DMS 273 treated with DMSO at 0.1 percent for 48 hours (cell line): ENCODE data around the gene CCDC93.

Experiments
- DNase-seq: peaks from one replicate; lab custom pipeline; 2025; lab: John Stamatoyannopoulos, UW

The CCDC93 gene

DNA sequence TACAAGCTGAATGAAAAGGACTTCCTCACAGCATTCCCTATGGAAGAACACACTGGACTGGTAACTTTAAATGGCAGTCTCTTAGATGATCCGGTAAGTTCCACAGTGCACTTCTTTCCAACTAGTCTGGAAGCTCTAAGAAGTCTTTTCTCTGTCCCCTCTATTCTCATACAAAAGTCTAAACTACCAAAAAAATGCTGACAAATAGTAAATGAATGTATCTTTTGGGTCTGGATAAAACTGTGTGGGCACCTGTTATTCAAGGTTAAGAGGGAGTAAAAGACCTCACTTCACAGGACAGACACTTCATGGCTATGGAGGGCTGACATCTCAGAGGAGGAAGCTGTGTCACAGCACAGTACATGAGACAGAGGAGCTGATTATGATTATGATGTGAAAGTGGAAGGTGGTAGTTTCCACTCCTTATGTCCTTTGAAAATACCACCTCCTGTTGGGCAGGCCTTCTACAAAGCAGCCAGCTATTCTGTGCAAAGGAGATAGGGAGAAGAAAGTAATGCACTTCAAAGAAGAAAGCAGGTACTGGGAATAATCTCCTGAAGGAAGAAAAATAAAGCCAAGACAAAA lies 23.9 kb downstream of the CCDC93 start:
- DNase-seq = no peak

DNA sequence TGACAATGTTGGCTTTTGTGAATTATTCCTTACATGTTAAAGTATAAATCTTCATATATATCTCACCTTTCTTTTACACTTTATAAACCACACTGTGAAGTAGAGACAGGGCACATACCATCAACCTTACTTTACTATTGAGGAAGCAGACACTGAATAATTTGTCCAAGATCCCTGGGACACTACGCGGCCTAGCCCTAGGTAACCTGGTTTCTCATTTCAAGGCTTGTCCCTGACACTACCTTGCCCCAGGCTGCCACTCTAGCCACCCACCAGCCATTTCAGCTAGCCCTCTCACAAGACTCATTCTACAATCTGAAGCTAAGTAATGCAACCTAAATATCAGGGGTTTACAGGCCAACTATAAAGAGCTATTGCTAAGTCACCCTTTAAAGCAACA lies 26.7 kb downstream of the CCDC93 start:
- DNase-seq = no peak

DNA sequence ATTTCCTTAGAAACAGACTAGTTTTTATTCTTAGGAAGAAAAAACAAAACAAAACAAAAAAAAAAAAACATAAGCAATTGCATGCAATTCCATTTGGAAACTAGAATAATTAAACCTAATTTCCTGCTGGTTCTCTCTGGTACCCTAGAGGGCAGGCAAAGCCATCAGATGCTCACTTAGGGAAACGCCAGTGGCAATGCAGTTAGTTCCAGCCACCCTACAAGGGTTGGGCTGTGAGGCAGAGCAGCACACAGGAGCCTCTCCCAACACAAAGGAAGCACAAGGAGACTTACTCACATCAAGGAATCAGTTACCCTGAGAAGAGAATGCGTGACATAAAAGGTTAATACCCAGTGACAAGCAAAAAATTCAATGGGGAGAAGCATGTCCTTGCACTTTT lies 28.8 kb downstream of the CCDC93 start:
- no peak for DNase-seq

DNA sequence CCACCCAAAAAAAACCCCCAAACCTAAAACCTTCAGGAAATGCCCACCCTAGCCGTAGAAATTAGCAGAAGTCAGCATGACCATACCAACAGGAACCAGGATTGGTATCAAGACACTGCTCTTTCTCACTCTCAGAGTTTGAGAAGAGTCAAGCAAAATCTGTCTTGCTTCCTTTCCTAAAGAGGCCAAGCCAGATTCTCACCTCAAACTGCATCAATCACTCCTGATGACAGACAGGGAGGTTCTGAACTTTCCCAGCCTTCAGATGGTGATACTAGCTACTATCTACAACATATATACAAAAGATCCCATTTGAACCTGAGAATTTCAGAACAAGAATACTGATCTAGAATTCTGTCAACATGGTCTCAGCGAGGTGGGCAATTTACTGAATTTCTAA lies 29.7 kb downstream of the CCDC93 start:
- DNase-seq = no peak

DNA sequence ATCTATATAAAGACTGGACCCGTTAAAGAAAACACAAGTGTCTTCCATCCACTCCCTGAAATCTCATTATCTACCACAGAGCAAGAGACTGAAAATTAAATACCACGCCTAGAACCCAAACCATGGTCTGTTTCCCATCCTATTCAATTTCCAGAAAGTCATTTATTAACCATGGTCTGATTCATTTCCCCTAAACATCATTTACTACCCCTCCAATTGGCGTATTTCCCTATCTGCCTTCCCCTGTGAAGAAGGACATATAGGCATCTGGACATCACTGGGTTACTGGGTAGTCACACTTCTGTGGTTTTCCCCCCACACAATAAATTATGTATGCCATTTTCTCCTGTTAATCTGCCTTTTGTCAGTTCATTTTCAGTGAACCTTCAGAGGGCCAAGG lies 30.8 kb downstream of the CCDC93 start:
- DNase-seq = no peak

DNA sequence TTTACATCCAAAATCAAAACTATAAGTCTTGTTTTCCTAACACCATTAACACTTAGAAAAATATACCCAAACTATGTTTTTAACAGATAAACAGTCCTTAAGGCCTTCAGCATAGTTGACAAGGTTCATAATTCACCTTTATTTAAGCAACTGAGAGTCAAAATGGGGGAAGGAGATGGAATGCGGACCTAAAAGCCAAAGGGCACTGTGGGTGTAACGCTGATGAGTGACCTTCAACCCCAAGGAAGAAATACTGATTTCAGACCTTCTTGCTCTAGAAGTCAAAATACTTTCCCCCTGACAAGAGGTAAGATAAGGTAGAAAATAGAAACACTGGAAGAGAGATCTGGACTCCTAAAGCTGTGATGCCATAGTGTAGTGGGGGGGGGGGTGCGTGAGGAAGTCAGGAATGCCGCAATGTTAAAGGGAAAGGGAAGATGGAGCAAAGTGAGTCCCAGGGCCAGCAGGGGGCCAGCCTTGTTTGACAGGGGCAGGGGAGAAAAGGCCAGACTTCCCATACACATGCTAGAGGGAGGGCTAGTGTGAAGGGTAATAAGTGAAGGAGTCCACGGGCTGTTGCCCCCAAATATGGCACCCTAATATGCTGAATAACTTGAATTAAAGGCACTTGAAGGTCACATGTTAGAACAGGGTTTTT lies 31.4 kb downstream of the CCDC93 start:
- no peak for DNase-seq

DNA sequence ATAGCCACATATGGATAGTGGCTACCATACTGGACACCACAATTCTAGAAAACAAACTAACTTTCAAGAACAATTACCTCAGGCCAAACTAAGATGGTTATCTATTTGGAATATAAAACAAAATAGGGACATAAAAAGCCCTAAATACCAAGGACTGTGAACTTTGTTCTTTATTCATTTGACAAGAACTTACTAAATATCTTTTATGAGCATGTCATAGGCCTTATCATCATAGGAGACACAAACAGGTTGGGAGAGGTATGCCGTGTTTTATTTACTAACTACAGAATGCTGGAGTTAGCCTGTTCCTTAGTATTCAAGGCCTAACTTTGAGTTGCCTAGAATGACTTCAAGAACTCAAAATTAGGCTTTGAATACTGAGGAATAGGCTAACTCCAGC lies 32.1 kb downstream of the CCDC93 start:
- no peak for DNase-seq

DNA sequence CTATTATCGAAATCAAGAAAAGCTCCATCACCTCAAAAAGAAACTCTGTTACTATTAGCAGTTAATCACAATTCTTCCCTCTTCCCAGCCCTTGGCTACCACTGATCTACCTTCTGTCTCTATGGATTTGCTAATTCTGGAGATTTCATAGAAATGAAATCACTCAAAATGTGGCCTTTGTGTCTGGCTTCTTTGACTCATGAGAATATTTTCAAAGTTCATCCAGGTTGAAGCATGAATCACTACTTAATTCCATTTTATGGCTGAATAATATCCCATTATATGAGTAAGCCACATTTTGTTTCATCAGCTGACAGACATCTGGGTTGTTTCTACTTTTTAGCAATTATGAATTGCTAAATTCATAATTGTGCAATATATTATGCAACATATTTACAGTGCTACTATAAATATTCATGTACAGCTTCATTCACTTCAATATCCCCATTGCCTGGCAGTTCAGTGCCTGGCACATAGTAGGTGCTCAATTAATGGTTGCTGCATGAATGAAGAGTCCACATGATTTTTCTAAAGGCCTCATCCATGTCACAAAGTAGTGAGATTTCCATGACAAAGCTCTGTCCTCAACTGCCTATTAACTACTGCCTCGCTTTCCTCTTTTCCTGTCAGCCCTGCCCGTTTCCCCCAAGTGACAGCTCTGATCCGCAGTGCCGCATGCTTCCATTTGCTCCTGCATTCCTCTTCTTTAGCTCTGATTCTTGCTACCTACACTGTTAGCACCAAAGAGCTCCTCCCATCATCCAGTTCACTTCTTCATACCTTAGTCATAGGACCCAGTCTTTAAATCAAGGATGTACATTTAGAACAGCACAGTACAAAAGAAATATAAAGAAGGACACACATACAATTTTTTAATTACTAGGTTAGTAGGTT lies 32.8 kb downstream of the CCDC93 start:
- DNase-seq = no peak

DNA sequence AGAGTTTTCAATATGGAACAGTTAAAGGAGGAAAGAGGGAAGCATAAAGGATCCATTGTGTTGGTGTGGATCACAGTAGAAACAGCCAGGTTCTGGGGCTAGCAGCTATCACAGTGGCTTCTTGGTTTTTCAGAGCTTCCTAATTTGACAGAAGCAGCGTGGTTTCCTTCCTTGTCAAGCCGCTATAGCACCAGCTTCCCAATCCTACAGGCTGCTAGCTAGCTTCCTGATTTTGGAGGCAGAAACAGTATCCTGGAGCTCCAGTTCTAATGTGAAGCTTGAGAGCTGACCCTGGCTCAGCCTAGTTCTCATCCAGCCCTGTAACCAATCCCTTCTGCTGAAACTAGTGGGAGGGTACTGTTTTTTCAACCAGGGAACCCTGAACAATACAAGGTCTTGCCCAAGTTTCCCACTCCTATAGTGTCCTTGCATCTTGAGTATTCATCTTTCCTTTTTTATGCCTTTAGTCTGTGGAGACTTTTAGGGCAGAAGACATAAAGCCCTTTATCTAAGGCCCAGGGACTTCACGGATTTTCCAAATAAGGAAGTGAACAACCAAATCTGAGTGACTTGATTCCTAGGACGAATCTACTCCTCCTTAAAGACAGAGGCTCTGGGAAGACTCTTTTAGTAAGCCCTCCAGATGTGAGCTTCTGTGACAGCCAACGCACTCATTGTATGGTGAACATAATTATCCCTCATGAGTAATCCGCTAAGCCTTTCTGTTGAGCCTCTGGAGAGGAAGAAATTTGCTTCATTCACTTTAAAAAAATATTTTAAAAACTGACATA lies 33.8 kb downstream of the CCDC93 start:
- no peak for DNase-seq

DNA sequence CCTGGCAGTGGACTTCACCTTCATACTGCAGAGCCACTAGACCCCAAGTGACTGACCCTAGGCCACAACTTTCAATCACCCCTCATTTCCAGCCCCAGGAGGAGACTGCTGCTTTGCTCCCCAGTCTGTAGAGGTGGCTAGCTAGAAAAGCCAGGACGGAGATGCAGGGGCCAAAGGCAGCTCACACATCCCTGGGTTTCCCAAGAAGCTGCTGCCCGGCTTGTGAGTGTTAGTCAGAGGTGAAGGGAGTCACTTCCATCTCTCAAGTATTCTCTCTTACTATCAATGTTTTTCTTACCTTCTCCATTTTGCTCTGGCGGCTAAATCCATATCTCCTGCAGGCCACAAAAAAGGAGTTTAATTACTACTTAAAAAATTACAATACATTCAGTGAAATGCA lies 36.2 kb downstream of the CCDC93 start:
- DNase-seq = no peak

DNA sequence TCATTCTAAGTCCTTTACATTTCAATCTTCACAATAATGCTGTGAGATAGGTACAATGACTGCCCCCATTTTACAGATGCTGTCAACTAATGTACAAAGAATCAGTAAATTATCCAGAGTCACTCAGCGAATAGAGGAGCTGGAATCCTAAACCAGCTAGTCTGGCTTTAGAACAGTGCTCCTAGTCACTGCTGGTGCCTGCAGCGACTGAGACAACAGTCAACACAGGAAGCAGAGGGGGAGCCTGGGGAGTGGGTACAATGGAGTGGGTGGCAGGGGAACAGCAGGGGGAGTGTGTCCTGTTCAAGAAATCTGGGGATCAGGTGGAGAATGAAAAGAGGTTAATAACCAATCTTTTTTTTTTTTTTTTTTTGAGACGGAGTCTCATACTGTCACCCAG lies 37.3 kb downstream of the CCDC93 start:
- DNase-seq = no peak

DNA sequence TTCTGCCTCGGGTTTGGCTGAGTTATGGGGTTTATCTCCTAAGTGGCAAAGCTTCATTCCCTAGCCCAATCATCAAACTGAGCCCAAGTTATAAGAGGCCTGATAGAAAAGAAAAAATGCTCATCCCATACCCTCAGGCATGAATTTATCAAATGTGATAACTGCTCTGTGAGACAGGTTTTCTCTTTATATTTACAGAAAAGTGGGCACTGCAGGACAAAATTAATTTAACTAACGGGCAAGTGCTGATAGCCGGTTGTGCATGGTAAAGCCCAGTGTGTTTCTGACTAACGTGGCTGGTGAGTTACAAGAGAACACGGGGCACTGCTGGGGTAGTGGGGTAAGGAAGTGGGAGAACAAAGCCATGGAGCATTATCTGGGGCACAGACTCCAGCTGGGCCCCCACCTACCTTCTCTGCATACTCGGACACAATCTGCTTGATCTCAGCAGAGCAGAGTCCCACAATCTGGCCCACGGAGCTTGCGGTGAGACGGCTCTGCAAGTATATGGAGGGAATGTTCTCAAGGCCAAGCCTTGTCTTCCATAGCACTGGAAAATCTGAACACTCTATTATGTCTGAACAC lies 40.3 kb downstream of the CCDC93 start:
- no peak for DNase-seq

DNA sequence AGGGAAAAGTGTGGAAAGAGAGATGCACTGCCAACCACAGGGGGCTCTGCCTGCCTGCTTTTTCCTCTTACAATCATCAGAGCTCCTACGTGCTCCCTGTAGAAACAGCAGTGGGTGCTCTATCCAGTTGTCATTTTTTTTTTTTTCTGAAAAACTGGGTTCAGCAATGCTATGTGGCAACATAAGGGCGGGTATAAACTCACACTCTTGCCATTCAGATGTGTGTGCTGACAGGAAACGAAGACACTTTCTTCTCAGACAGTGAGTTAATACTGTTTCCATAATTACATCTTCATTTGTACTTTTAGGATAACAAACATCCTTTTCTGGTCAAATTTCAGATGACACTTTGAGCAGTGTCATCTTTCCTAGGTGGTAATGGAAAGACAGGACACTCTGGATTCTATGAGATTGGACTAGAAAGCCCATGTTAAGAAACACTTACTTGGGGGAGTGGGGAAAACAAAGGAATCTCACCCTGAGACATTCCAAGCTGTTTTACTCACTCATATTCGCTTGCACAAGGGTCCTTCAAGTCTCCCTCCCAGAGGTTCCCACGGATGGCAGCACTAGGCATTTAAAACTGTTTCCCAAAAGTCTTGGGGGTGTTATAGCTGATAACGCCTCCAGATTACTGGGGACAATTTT lies 41.3 kb downstream of the CCDC93 start:
- DNase-seq = no peak

DNA sequence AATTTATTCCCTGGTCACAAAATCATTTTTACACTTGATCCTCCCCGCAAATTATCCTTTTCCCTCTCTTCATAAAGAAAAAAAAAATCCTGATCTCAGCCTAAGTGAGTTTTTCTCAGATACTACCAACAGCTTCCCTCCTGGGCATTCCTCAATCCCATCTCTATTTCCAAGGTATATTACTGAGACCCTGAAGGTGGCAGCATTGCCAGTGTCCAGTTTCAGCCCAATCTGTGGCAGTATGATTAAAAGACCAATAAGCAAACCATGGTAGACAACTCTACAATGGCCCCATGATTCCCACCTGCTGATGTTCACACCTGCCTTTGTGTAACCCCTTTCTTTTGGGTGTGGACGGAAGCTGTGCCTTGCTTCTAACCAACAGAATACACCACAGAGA lies 45.1 kb downstream of the CCDC93 start:
- no peak for DNase-seq

DNA sequence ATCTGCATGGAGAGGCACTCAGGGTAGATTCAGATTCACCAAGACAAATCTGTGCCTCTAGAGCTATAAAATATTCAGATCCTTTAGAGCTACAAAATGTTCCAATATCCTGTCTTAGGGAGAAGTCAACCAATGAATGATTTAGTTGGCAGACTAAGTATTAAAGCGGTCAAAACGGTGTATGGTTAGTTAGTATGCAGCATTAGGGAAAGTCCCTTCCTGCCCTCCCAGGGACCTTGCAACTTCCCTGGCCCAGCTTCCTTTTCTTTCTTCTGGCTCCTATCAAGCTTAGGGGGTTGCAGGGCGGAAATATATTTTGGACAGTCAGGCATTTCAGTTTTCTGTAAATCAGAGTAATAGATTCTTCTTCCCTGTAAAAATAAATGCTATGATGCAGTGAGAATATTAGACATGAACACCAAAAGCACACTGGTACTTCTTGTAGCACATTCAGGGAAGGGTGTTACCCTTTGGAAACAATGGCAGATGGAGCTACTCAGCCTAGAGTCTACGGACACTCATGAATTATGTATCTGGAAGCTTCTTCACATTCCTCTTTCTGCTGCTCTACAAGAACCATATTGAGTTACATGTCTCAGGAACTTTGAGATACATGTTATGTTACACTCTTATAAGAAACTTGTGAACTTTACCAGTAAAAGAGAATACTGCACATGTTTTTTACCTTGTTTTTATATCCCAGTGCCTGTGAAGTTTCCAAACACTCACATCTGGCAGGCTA lies 45.7 kb downstream of the CCDC93 start:
- no peak for DNase-seq

DNA sequence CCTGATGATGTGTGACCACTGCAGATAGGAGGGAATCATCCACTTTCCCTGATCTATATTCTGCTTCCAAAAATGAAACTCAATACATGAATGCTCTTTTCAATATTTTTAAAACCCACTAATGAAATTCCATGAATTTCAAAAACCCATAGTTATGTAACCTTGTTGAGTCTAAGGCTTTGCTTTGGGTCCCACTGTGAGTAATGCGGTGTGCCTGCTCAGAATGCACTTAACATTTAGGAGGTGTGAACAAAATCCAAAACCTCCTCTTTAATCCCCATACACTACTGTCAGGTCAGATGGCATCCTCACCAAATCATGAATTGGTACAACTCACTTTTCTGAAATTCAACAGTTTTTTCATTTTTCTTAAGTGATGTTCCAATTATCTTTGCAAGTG lies 50.4 kb downstream of the CCDC93 start:
- no peak for DNase-seq

DNA sequence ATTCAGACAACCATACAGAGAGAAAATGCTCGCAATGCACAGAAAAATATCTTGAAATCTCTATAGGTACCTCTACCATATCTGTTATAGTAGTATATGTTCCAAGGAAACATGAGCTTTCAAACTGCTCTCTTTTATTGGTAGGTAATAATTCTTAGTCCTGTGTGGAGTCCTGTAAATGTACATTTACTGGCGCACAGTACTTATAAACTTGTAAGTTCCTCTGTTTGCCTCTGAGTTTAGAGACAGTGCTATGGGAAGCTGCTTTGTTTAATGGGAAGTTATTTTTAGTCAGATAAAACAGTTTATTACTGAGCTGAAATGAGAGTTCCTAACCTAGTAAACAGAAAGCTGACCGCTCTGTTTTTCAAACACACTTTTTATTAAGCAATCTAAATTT lies 52.7 kb downstream of the CCDC93 start:
- no peak for DNase-seq

DNA sequence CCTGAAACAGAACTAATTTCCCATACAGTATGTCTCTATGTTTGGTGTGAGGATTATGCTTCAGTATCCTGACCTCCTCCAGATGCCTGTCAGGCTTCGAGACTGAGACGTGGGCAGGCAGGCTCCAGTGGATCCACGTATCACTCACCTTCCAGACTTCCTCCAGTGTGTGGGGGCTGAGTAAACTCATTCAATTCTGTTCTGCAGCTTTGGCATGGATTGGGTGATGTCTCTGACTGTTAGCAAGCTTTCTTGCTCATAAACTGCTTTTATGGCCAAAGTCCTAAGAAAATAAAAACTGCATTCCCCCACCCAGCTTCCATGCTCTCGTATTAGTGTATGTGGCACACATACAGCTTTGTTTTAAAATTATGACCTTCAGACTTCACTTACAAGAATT lies 53.6 kb downstream of the CCDC93 start:
- no peak for DNase-seq

DNA sequence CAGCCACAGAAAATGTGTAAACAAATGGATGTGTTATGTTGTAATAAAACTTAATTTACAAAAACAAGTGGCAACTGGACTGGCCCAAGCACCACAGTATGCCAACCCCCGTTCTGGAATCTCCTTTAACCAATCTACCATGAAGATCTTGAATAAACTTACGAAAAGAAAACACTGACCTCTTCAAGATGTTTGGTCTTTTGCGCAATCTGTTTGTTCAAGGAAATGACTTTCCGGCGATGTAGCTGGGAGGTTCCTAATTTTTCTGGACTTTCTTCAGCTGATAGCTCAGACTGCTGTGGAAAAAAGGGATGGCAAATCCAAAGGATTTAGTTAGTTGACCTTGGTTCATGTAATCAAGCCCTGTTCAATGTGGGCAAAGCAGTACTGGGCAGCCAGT lies 55.7 kb downstream of the CCDC93 start:
- DNase-seq = no peak

DNA sequence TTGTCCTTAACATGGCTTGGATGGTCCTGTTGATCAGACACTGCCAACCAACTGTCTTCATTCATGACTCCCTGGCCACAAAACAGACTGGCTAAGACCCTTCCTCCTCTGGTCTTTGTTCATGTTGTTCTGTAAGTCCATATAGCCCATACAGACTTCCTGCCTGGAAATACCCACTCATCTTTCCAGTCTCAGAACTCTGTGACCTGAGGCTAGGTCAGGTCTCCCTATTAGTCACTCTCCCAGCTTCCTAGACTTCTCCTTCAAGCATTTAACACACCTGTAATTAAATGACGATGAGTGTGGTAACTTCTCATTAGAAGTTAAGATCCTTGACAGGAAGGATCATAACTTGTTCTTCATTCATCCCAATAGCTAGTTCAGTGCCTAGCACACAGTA lies 56.3 kb downstream of the CCDC93 start:
- DNase-seq = no peak
